ENCODE results near the gene TAF6L. TPM values are rescaled to one million over a fixed set of nuclear protein-coding genes. Genes with fewer than 3 reads are reported as not detected.

TAF6L gene
- total RNA-seq, 1 experiment from 2014 or later = 42.1 TPM

GRCh38 chr11:62791501-62792201 is 20.5 kb downstream of the TAF6L start, which contains the start of gene TMEM223 (continued):
- TF ChIP-seq CDX4 (CRISPR knock-in tag; IDR thresholded peaks at IDR 0.05; ENCODE audit: borderline replicate concordance) (no peak), ZNF219 (CRISPR knock-in tag; IDR thresholded peaks at IDR 0.05; ENCODE audit: borderline replicate concordance) (no peak), FOXP1 (CRISPR knock-in tag; IDR thresholded peaks at IDR 0.05; ENCODE audit: borderline replicate concordance) (peak; percentile 95), MYBL2 (CRISPR knock-in tag; IDR thresholded peaks at IDR 0.05) (no peak; the same call in 1 of the 2 replicates), RORB (CRISPR knock-in tag; IDR thresholded peaks at IDR 0.05) (no peak), ETV6 (CRISPR knock-in tag; IDR thresholded peaks at IDR 0.05) (peak; percentile 91), ERG (CRISPR knock-in tag; IDR thresholded peaks at IDR 0.05) (no peak; the same call in 1 of the 2 replicates), JUN (CRISPR knock-in tag; IDR thresholded peaks at IDR 0.05) (no peak), ATF1 (CRISPR knock-in tag; IDR thresholded peaks at IDR 0.05) (peak; percentile 47; the same call in 1 of the 2 replicates), AR (CRISPR knock-in tag; IDR thresholded peaks at IDR 0.05) (no peak; the same call in 1 of the 2 replicates), PREB (CRISPR knock-in tag; IDR thresholded peaks at IDR 0.05; ENCODE audit: borderline replicate concordance) (0 out of 2 replicates have a peak, but pooled peaks have one; percentile 57), NR2C2 (CRISPR knock-in tag; IDR thresholded peaks at IDR 0.05) (no peak; the same call in 1 of the 2 replicates), TEAD4 (CRISPR knock-in tag; IDR thresholded peaks at IDR 0.05) (no peak), IRF2 (CRISPR knock-in tag; IDR thresholded peaks at IDR 0.05; ENCODE audit: borderline replicate concordance, low read depth) (0 out of 2 replicates have a peak, but pooled peaks have one; percentile 60), HMGA2 (CRISPR knock-in tag; IDR thresholded peaks at IDR 0.05) (no peak), NR3C1 (CRISPR knock-in tag; conservative IDR thresholded peaks at IDR 0.05; ENCODE audit: low read depth) (no peak), SOX15 (CRISPR knock-in tag; IDR thresholded peaks at IDR 0.05) (no peak), ZNF263 (CRISPR knock-in tag; IDR thresholded peaks at IDR 0.05; ENCODE audit: low read depth) (0 out of 2 replicates have a peak, but pooled peaks have one; percentile 21), MXD4 (CRISPR knock-in tag; IDR thresholded peaks at IDR 0.05; ENCODE audit: borderline replicate concordance) (no peak), ZNF416 (CRISPR knock-in tag; IDR thresholded peaks at IDR 0.05) (no peak), ATF6 (CRISPR knock-in tag; IDR thresholded peaks at IDR 0.05) (no peak), CREM (CRISPR knock-in tag; IDR thresholded peaks at IDR 0.05) (no peak), FOXK1 (CRISPR knock-in tag; IDR thresholded peaks at IDR 0.05) (peak; percentile 81; the same call in 1 of the 2 replicates), ZNF423 (CRISPR knock-in tag; IDR thresholded peaks at IDR 0.05) (no peak), CREB1 (CRISPR knock-in tag; IDR thresholded peaks at IDR 0.05) (no peak; the same call in 1 of the 2 replicates), USF1 (CRISPR knock-in tag; IDR thresholded peaks at IDR 0.05) (peak; percentile 56; the same call in 1 of the 2 replicates), HMGXB4 (CRISPR knock-in tag; IDR thresholded peaks at IDR 0.05) (peak; percentile 78; the same call in 1 of the 2 replicates), ZNF396 (CRISPR knock-in tag; IDR thresholded peaks at IDR 0.05; ENCODE audit: borderline replicate concordance) (no peak), JAZF1 (CRISPR knock-in tag; IDR thresholded peaks at IDR 0.05) (no peak)

All from WTC11 (cell line).